Endodermal cell (in vitro differentiated cells): Measurements from ENCODE around the gene SDE2. TPM values are rescaled to one million over a fixed set of nuclear protein-coding genes. Genes with fewer than 3 reads are reported as not detected.

Experiments used
- DNase-seq: peaks from one replicate; pipeline ENCODE4 v3.0.0-alpha.2; 2017
- H3K27ac ChIP-seq: 2 replicates; pipeline ENCODE4 v1.5.1; 2013; ENCODE audit warnings: mild to moderate bottlenecking, low read depth, low read length, moderate library complexity
- H3K27me3 ChIP-seq: 2 replicates; pipeline ENCODE4 v1.6.1; 2013; ENCODE audit warnings: mild to moderate bottlenecking, low read length, moderate library complexity; ENCODE audit not compliant: insufficient read depth, control insufficient read depth, poor library complexity, severe bottlenecking
- H3K36me3 ChIP-seq: 2 replicates; pipeline ENCODE4 v1.7.0; 2013; ENCODE audit warnings: mild to moderate bottlenecking, low read length, moderate library complexity; ENCODE audit not compliant: control insufficient read depth, insufficient read depth
- H3K4me1 ChIP-seq: one replicate; pipeline ENCODE4 v1.7.0; 2013; ENCODE audit warnings: low read length; ENCODE audit not compliant: control insufficient read depth, insufficient read depth
- H3K4me3 ChIP-seq: 2 replicates; pipeline ENCODE4 v1.5.1; 2013; ENCODE audit warnings: mild to moderate bottlenecking, low read length, moderate library complexity
- H3K9ac ChIP-seq: 2 replicates; pipeline ENCODE4 v1.6.1; 2013; ENCODE audit warnings: mild to moderate bottlenecking, low read length, moderate library complexity; ENCODE audit not compliant: poor library complexity, severe bottlenecking; ENCODE audit errors: extremely low read depth
- H3K9me3 ChIP-seq: 2 replicates; pipeline ENCODE4 v1.6.1; 2013; ENCODE audit warnings: mild to moderate bottlenecking, low read length, moderate library complexity; ENCODE audit not compliant: control insufficient read depth
- H3K27ac Mint-ChIP-seq: 2 replicates; pipeline ENCODE4 v1.8.0; 2020; ENCODE audit warnings: mixed read lengths
- H3K27me3 Mint-ChIP-seq: 2 replicates; pipeline ENCODE4 v1.8.0; 2021; ENCODE audit warnings: mild to moderate bottlenecking, mixed read lengths; ENCODE audit not compliant: insufficient read depth
- H3K36me3 Mint-ChIP-seq: 2 replicates; pipeline ENCODE4 v1.8.0; 2020; ENCODE audit warnings: low read depth, mixed read lengths
- H3K4me1 Mint-ChIP-seq: 2 replicates; pipeline ENCODE4 v1.8.0; 2020; ENCODE audit warnings: mixed read lengths
- H3K4me3 Mint-ChIP-seq: 2 replicates; pipeline ENCODE4 v1.8.0; 2020; ENCODE audit warnings: mild to moderate bottlenecking, moderate library complexity, mixed read lengths
- H3K9me3 Mint-ChIP-seq: 2 replicates; pipeline ENCODE4 v1.8.0; 2020; ENCODE audit warnings: mild to moderate bottlenecking, mixed read lengths
- CTCF ChIP-seq: fragments of 200-600 bp; sonication (generic); conservative IDR thresholded peaks from 2 replicates; pipeline ENCODE4 v1.5.0; 2021; ENCODE audit warnings: antibody characterized with exemption, mild to moderate bottlenecking
- WGBS, 2 experiments: methylation state at CpG; one replicate each; pipeline versions ENCODE4 v1.1.5 to v1.1.7; 2013; ENCODE audit warnings: missing lambda C conversion rate in 2 of 2, mixed read lengths in 1 of 2; ENCODE audit not compliant: insufficient coverage in 1 of 2, insufficient read length in 1 of 2; 5-methylcytosine and 5-hydroxymethylcytosine counted together
- total RNA-seq, 2 donors: library from RNA; stranded (reverse); fragmentation: NEBNext Ultra II Directional in 1 of 2; extraction: Animal tissue kit (Norgen Biotek cat#: 25700) in 1 of 2; gene quantifications; 2 replicates in 1 of 2; 3 replicates in 1 of 2; pipeline ENCODE4 v1.2.1, GENCODE V29; 2021

The SDE2 gene
- total RNA-seq, 2 donors from 2014 or later: 19.0 to 21.6 TPM

GRCh38 chr1:225965231-225965630 lies 33.9 kb downstream of the SDE2 start:
- H3K27me3 Mint-ChIP-seq: peaks cover 20% of the 10 kb centered on the region
- H3K4me3 Mint-ChIP-seq: no peak overlapping the region
- no peak for TF ChIP-seq CTCF

DNA sequence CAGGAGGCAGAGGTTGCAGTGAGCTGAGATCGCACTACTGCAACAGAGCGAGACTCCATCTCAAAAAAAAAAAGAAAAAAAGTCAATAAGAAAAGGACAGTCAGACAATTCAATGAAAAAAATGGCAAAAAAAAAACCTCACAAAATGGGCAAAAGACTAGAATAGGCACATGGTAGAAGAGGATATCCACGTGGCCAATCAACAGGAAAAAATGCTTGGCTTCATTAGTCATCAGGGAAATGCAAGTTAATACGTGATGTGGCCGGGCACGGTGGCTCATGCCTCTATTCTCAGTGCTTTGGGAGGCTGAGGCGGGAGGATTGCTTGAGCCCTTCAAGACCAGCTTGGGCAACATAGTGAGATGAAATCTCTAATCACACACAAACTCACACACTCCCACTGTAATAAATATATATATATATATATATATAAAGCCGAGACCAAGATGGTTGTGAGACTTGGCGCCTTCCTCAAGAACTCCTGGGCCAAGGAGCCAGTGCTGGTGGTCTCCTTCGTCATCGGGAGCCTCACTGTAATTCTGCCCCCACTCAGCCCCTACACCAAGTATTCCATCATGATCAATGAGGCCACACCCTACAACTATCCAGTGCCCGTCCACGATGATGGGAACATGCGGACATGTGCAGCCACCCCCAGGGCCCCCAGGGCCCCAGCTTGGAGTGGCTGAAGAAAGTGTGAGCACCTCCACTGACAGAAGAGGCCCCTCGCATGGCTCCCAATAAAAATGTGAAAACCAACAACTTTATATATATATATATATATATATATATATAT lies 35.2 kb downstream of the SDE2 start:
- no peak overlapping the region for H3K27ac ChIP-seq
- H3K9me3 Mint-ChIP-seq: peaks cover 3% of the 10 kb centered on the region
- no peaks in the 10 kb centered on the region for H3K27me3 ChIP-seq
- H3K27ac Mint-ChIP-seq: no peak overlapping the region
- H3K9me3 ChIP-seq: no peaks in the 10 kb centered on the region
- no peaks in the 10 kb centered on the region for H3K4me1 ChIP-seq
- H3K9ac ChIP-seq: no peak overlapping the region
- H3K36me3 ChIP-seq: no peaks in the 10 kb centered on the region
- no peak for TF ChIP-seq CTCF
- H3K4me3 Mint-ChIP-seq: no peak overlapping the region
- H3K36me3 Mint-ChIP-seq: no peaks in the 10 kb centered on the region
- H3K4me1 Mint-ChIP-seq: peaks cover 9% of the 10 kb centered on the region
- H3K27me3 Mint-ChIP-seq: peaks cover 23% of the 10 kb centered on the region
- WGBS, 2 experiments: 75 to 97% methylated on average over 9 to 14 of the region's 15 CpGs
- no peak overlapping the region for H3K4me3 ChIP-seq
- DNase-seq: no peak

More at GRCh38 chr1:225965231-225965630, 33.9 kb downstream of the SDE2 start:
- no peaks in the 10 kb centered on the region for H3K36me3 ChIP-seq
- Mint-ChIP-seq H3K36me3 (no peaks in the 10 kb centered on the region), H3K27ac (no peak overlapping the region), H3K9me3 (peaks cover 10% of the 10 kb centered on the region), H3K4me1 (peaks cover 6% of the 10 kb centered on the region)
- DNase-seq: no peak
- H3K4me3 ChIP-seq: no peak overlapping the region
- no peak overlapping the region for H3K27ac ChIP-seq
- no peaks in the 10 kb centered on the region for H3K9me3 ChIP-seq
- 94 to 95% methylated on average over 4 to 5 of the region's 5 CpGs for WGBS, 2 experiments
- H3K4me1 ChIP-seq: no peaks in the 10 kb centered on the region
- no peak overlapping the region for H3K9ac ChIP-seq
- no peaks in the 10 kb centered on the region for H3K27me3 ChIP-seq

DNA sequence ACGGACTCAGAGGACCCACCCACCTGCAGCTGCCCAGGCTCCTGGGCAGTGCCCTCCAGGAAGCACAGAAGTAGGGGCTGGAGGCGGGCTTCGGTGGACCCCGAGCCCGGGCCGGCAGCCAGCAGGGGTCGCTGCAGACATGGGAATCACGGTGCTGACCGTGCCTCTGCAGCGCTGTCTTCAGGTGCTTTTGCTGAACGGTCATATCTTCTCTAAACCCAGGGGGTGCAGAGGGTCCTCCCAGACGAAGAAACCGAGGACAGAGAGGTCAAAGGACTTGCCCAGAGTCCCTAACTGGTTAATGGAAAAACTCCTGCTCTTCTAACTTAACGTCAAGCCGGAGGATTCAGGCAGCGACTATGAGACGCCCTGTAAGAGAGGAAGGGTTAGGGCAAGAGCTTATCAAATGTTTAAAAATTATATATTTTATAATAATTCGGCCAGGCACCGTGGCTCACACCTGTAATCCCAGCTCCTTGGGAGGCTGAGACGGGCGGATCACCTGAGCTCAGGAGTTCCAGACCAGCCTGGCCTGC lies 36.6 kb downstream of the SDE2 start:
- peak; percentile 96 for DNase-seq
- 40 to 50% methylated on average over 4 to 21 of the region's 21 CpGs for WGBS, 2 experiments
- Histone ChIP-seq H3K4me3 (no peak overlapping the region), H3K9me3 (no peaks in the 10 kb centered on the region), H3K36me3 (no peaks in the 10 kb centered on the region), H3K27me3 (no peaks in the 10 kb centered on the region), H3K4me1 (peaks cover 3% of the 10 kb centered on the region), H3K9ac (no peak overlapping the region), H3K27ac (no peak overlapping the region)
- peaks cover 10% of the 10 kb centered on the region for H3K4me1 Mint-ChIP-seq
- peak; percentile 99 for TF ChIP-seq CTCF
- H3K27ac Mint-ChIP-seq: no peak overlapping the region
- no peaks in the 10 kb centered on the region for H3K9me3 Mint-ChIP-seq
- peaks cover 25% of the 10 kb centered on the region for H3K27me3 Mint-ChIP-seq
- no peak overlapping the region for H3K4me3 Mint-ChIP-seq
- H3K36me3 Mint-ChIP-seq: no peaks in the 10 kb centered on the region
